ENCODE measurements around the gene MAVS.
"Not testable (repeated sequence)": the region's sequence is repeated elsewhere in the genome, so short reads cannot be mapped to it uniquely, and the experiment has no call there.

The MAVS gene

GRCh38 chr20:3889489-3890397, 43.1 kb downstream of the MAVS start:
- peak; percentile 4 to 38 for DNase-seq

GRCh38 chr20:3890398-3890751, 43.7 kb downstream of the MAVS start:
- DNase-seq, result peak in 1 of 2 experiments; percentile 39

GRCh38 chr20:3890999-3891929, 44.6 kb downstream of the MAVS start:
- DNase-seq, result no peak

GRCh38 chr20:3894796-3895195, 48.2 kb downstream of the MAVS start:
- DNase-seq, result no peak

GRCh38 chr20:3896302-3896701, 49.7 kb downstream of the MAVS start:
- DNase-seq, result no peak

GRCh38 chr20:3896853-3897583, 50.4 kb downstream of the MAVS start:
- no peak for DNase-seq

- DNase-seq, result not testable (repeated sequence)
Observed at GRCh38 chr20:3898181-3898580, 51.5 kb downstream of the MAVS start.

GRCh38 chr20:3898639-3899038, 52.0 kb downstream of the MAVS start:
- no peak for DNase-seq

GRCh38 chr20:3900187-3900604, 53.6 kb downstream of the MAVS start:
- no peak for DNase-seq

- DNase-seq, result no peak
Observed at GRCh38 chr20:3901028-3901705, 54.5 kb downstream of the MAVS start.

GRCh38 chr20:3901706-3902440, 55.2 kb downstream of the MAVS start:
- DNase-seq, result no peak

- no peak for DNase-seq
Observed at GRCh38 chr20:3902446-3902845, 55.8 kb downstream of the MAVS start.

- DNase-seq, result no peak
Observed at GRCh38 chr20:3904224-3904623, 57.6 kb downstream of the MAVS start.

- no peak for DNase-seq
Observed at GRCh38 chr20:3904857-3905256, 58.2 kb downstream of the MAVS start.

GRCh38 chr20:3906744-3907721, 60.4 kb downstream of the MAVS start:
- not testable (repeated sequence) for DNase-seq

- no peak for DNase-seq
Observed at GRCh38 chr20:3908667-3909066, 62.0 kb downstream of the MAVS start.

- no peak for DNase-seq
Observed at GRCh38 chr20:3909952-3910366, 63.3 kb downstream of the MAVS start.

GRCh38 chr20:3910853-3911252, 64.2 kb downstream of the MAVS start:
- DNase-seq, result no peak

- no peak for DNase-seq
Observed at GRCh38 chr20:3911956-3912355, 65.3 kb downstream of the MAVS start.

- DNase-seq, result no peak
Observed at GRCh38 chr20:3914446-3914845, 67.8 kb downstream of the MAVS start.
